Thyroid gland (tissue), 4 donors: ENCODE measurements around the gene ARMH4. TPM values are rescaled to one million over a fixed set of nuclear protein-coding genes. Genes with fewer than 3 reads are reported as not detected.

ENCODE experiments used
- DNase-seq, 2 donors: peaks; one replicate each; pipeline ENCODE4 v3.0.0-alpha.2; 2019
- H3K27ac ChIP-seq, 3 donors: fragments of 200-600 bp; sonication (generic); 1 replicate in 2 of 3; 2 replicates in 1 of 3; pipeline ENCODE4 v1.5.1; 2016 to 2019; ENCODE audit warnings: mild to moderate bottlenecking in 1 of 3, moderate library complexity in 1 of 3
- H3K27me3 ChIP-seq: fragments of 200-600 bp; sonication (generic); one replicate; pipeline ENCODE4 v1.5.1; 2019
- H3K36me3 ChIP-seq, 2 donors: fragments of 200-600 bp; sonication (generic); one replicate each; pipeline ENCODE4 v1.5.1; 2016 to 2019
- H3K4me1 ChIP-seq, 2 donors: fragments of 200-600 bp; sonication (generic); one replicate each; pipeline ENCODE4 v1.5.1; 2017 to 2019
- H3K4me3 ChIP-seq, 3 donors: fragments of 200-600 bp; sonication (generic); replicated peaks in 1 of 3; 1 replicate in 2 of 3; 2 replicates in 1 of 3; pipeline ENCODE4 v1.5.1; 2016; ENCODE audit warnings: mild to moderate bottlenecking in 1 of 3
- H3K9me3 ChIP-seq: fragments of 200-600 bp; sonication (generic); one replicate; pipeline ENCODE4 v1.5.1; 2017
- CTCF ChIP-seq, 6 experiments: fragments of 200-600 bp in 3 of 6; fragments of 450-650 bp in 3 of 6; sonication (generic) in 3 of 6; IDR thresholded peaks; one replicate each; pipeline ENCODE4 v1.5.1; 2016 to 2019; ENCODE audit warnings: antibody characterized with exemption in 6 of 6, mild to moderate bottlenecking in 2 of 6, inconsistent platforms in 1 of 6, moderate library complexity in 1 of 6
- POLR2A ChIP-seq, 2 donors: fragments of 450-650 bp; IDR thresholded peaks; one replicate each; pipeline ENCODE4 v1.6.1; 2017; ENCODE audit warnings: antibody characterized with exemption in 2 of 2, mild to moderate bottlenecking in 2 of 2, moderate library complexity in 1 of 2
- WGBS, 2 donors: methylation state at CpG; one replicate each; pipeline ENCODE4 v1.1.5; 2017; 5-methylcytosine and 5-hydroxymethylcytosine counted together
- intact Hi-C: fragments of 100-400 bp; cut with DNase I; formaldehyde crosslinking; loops from one replicate; pipeline ENCODE4 v1.15.1; 2023
- small RNA-seq: library from RNA; depleted of rRNA; stranded (forward); fragments of <200 nt; gene quantifications from one replicate; pipeline ENCODE3, GENCODE V24; 2016
- total RNA-seq, 4 donors: library from RNA; depleted of rRNA; stranded (reverse); fragments of >200 nt; gene quantifications; one replicate each; pipeline ENCODE4 v1.2.3, GENCODE V29; 2016

The ARMH4 gene
- total RNA-seq, 4 donors from 2014 or later, result 4.2 to 7.5 (median 7.0) TPM

- Histone ChIP-seq H3K27ac (no peak overlapping the region), H3K36me3 (no peaks in the 10 kb centered on the region), H3K4me1 (peaks cover 0 to 21% of the 10 kb centered on the region in 2 donors), H3K4me3 (no peak overlapping the region), H3K9me3 (no peaks in the 10 kb centered on the region), H3K27me3 (no peaks in the 10 kb centered on the region)
- no peak for DNase-seq
- 64 to 77% methylated on average over 12 of the region's 12 CpGs for WGBS, 2 donors
- TF ChIP-seq POLR2A (IDR thresholded peaks at IDR 0.05), result no peak
- no peak for TF ChIP-seq CTCF (IDR thresholded peaks at IDR 0.05)
- intact Hi-C loops, result no loop called here
Measured at GRCh38 chr14:57962325-57963035, 189.5 kb downstream of the ARMH4 start.

DNA sequence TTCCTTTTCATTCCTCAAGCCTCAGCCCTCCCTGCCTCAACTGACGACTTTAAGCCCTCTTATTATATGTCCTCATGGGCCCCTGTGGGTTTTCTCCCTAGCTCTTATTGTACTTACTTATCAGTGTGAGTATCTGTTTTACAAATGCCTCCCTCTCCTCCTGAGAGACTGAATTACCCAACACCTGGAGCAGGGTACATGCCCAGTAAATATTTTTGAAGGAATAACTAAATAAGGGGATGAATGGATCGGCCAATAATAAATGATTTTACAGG, 190.3 kb downstream of the ARMH4 start:
- Histone ChIP-seq H3K9me3 (no peaks in the 10 kb centered on the region), H3K27ac (no peak overlapping the region), H3K4me1 (peaks cover 0 to 17% of the 10 kb centered on the region in 2 donors), H3K27me3 (no peaks in the 10 kb centered on the region), H3K4me3 (no peak overlapping the region), H3K36me3 (no peaks in the 10 kb centered on the region)
- no peak for DNase-seq
- intact Hi-C loops, result no loop called here
- 73 to 74% methylated on average over 2 of the region's 2 CpGs for WGBS, 2 donors
- TF ChIP-seq CTCF (IDR thresholded peaks at IDR 0.05) (no peak), POLR2A (IDR thresholded peaks at IDR 0.05) (no peak)

GRCh38 chr14:57960946-57961785, 190.8 kb downstream of the ARMH4 start:
- Histone ChIP-seq H3K36me3 (no peaks in the 10 kb centered on the region), H3K9me3 (no peaks in the 10 kb centered on the region), H3K4me3 (no peak overlapping the region), H3K27ac (no peak overlapping the region), H3K4me1 (peaks cover 0 to 13% of the 10 kb centered on the region in 2 donors), H3K27me3 (no peaks in the 10 kb centered on the region)
- no peak for TF ChIP-seq POLR2A (IDR thresholded peaks at IDR 0.05)
- no peak for TF ChIP-seq CTCF (IDR thresholded peaks at IDR 0.05)
- peak; percentile 32 to 61 for DNase-seq
- WGBS, 2 donors, result 38 to 40% methylated on average over 9 to 16 of the region's 16 CpGs
- intact Hi-C loops, result no loop called here

DNA sequence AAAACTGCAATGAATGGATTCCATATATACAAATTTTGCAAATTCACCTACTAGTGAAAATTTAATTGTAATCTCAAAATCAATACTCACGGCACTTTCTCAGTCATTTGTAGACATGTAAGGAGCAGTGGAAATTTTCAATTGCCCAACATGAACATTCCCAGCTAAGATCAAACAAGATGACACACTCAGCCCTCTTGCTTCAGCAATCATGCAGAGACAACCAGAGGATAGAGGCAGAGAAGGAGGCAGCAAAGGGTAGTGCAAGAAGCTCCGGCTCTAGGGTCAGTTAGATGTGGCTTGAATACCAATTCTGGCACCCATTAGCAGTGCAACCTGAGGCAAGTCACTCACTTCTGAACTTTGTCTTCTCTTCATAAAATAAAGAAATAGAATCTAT, 194.6 kb downstream of the ARMH4 start:
- H3K27ac ChIP-seq, result no peak overlapping the region
- H3K36me3 ChIP-seq, result no peaks in the 10 kb centered on the region
- H3K9me3 ChIP-seq, result no peaks in the 10 kb centered on the region
- H3K4me1 ChIP-seq, result peaks cover 0 to 13% of the 10 kb centered on the region in 2 donors
- WGBS, 2 donors, result 74 to 76% methylated on average over 2 of the region's 2 CpGs
- H3K27me3 ChIP-seq, result no peaks in the 10 kb centered on the region
- intact Hi-C loops, result no loop called here
- TF ChIP-seq CTCF (IDR thresholded peaks at IDR 0.05) (no peak), POLR2A (IDR thresholded peaks at IDR 0.05) (no peak)
- DNase-seq, result no peak
- no peak overlapping the region for H3K4me3 ChIP-seq

Small RNA genes within 50 kb of the gene (small RNA-seq; reads per million reads assigned to genes)
- gene RN7SL598P, result not detected

Other genes with a start within 250 kb of the ARMH4 start
- gene ACTR10, start 47.9 kb upstream of the ARMH4 start, total RNA-seq, result 10 to 100 TPM; 59.8 to 79.1 (median 69.0) TPM
- gene PSMA3, start 92.6 kb upstream of the ARMH4 start, total RNA-seq, result 100 to 1,000 TPM in 3 of 4 donors, 10 to 100 TPM in 1; 98.6 to 151 (median 131) TPM
- gene ARID4A, start 146.3 kb upstream of the ARMH4 start, total RNA-seq, result 10 to 100 TPM; 17.1 to 18.7 (median 17.6) TPM
- not detected for gene TOMM20L, start 243.7 kb upstream of the ARMH4 start, total RNA-seq